DMS 273 treated with DMSO at 0.1 percent for 48 hours (cell line): ENCODE results near the gene ASB5.

Experiments
- DNase-seq: peaks from one replicate; lab custom pipeline; 2025; lab: John Stamatoyannopoulos, UW

Gene ASB5

GRCh38 chr4:176277162-176277904 is 8.3 kb upstream of the ASB5 start:
- DNase-seq, result no peak

GRCh38 chr4:176276710-176277109 is 7.7 kb upstream of the ASB5 start:
- DNase-seq, result no peak

DNA sequence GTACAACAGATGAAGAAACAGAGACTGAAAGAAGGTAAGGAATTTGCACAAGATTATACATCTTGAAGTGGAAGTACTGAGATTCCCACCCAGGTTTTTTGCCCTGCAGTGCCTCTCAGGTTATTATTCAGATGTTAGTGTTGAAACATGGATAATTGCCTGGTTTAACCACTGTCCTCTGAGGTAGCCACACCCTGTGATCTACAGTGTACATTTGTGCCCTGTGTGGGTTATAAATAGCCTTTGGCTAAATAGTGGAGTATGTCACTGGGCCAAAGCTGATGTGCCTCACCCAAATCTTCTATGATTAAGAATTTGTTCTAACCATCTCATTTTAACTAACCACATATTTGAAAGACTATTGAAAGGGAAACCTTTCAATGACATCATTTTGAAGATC is 5.4 kb upstream of the ASB5 start:
- DNase-seq, result no peak

GRCh38 chr4:176273736-176274135 is 4.7 kb upstream of the ASB5 start:
- DNase-seq, result no peak

DNA sequence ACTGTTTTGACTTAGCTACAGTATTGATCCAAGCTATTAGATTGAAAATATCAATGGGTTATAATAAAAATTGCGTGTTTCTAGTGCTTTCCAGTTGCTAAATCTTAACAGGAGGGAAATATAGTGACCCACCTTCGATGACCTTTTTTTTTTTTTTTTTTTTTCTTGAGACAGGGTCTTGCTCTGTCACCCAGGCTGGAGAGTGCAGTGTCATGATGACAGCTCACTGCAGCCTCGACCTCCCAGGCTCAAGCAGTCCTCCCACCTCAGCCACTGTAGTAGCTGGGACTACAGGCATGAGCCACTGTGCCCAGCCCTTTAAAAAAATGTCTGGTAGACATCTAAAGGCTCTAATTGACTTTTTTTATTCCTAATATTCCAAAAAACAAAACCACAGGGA is 3.8 kb upstream of the ASB5 start:
- DNase-seq, result no peak

GRCh38 chr4:176271749-176272148 is 2.7 kb upstream of the ASB5 start:
- DNase-seq, result no peak

DNA sequence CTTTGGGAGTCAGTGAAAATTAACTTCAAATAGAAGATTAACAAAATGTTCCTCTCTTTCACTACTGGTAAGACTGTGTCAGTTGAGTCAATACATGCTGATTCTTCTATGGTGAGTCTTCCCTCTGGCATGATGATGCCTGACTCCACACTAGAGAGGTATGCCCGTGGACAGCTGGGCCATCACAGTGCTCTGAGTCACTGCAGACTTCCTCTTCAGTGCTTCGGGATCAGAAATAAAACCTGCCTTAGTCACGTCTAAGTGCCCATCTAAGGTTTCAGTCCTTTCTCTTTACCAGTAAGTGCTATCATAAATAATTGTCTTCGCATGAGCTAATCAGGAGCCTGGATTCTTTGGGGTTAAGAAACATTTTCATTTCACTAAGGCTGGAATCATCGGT is 1.6 kb upstream of the ASB5 start:
- DNase-seq, result peak; percentile 24

- no peak for DNase-seq
These were observed 3.0 kb downstream of the ASB5 start for GRCh38 chr4:176266026-176266425.

DNA sequence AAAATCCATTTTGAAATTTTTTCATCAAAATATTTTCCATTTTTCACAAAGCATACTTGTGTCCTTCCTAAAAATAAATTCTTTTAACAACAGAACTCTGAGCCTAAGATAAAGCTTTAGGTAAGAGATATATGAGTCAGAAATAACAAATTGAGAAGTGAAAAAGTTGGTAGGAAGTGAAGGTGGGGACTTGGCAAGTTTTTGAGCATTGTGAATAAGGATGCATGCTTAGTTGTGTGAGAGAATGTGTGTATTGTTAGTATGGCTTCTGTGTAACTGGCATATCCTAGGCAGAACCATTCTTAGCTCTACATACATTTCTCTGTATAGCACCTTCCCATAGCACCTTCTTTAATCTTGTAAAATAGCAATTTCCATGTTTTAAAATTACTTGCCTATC is 6.8 kb downstream of the ASB5 start:
- DNase-seq, result no peak

DNA sequence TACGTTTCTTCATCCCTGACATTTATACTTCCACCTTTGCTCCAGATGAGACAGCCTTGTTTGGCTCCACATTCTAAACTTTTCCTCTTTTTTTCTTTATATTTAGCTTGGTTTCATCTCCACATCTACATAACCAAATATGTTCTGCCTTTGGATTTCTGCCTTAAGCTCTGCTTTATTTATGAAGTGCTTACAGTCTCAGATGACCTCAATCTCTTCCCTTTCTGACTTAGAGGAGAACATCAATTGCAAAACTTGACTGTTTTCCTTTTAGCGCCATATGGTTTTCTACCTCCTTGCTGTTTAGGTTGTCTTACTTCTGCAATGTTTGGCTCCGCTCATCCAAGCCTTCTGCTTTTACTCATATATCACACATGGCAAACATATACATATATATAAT is 7.5 kb downstream of the ASB5 start:
- DNase-seq, result no peak

GRCh38 chr4:176261018-176261417 is 8.0 kb downstream of the ASB5 start:
- no peak for DNase-seq

GRCh38 chr4:176259330-176260090 is 9.5 kb downstream of the ASB5 start:
- no peak for DNase-seq

DNA sequence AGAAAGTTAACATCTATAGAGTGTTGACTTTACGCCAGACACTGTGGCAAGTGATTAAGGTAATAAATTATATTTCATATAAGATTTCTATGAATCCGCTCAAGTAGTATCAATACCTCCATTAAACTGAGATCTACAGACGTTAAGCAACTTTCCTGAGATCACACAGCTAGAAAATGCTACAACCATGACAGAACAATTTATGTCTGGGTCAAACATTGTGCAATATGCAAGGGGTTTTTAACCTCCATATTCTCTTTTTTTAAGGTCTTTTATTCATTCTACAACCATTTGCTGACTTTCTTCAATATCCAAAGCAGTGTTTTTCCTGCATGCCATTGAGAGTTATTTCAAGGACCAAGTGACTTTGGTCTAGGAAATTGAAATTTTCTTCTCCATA is 10.9 kb downstream of the ASB5 start:
- no peak for DNase-seq

- no peak for DNase-seq
These were observed 12.1 kb downstream of the ASB5 start for GRCh38 chr4:176256921-176257320.

GRCh38 chr4:176242764-176243347 is 26.2 kb downstream of the ASB5 start:
- no peak for DNase-seq

DNA sequence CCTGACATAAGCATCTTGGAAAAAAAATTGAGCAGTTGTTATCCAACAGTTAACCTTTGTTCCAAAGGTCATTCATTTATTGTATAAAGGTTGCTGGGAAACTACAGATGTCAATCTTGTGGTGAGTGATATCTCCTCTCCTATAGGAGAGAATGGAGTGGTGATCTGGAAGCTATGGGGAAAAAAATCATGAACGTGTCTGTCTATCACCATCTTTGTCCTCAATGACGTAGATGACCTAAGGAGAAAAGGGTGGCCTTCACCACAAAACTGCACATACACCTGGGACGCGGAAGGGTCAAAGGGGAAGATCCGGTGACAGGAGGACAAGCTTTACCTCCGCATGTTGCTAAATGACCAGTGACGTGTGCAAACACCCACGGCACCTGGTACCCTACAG is 27.3 kb downstream of the ASB5 start:
- no peak for DNase-seq

DNA sequence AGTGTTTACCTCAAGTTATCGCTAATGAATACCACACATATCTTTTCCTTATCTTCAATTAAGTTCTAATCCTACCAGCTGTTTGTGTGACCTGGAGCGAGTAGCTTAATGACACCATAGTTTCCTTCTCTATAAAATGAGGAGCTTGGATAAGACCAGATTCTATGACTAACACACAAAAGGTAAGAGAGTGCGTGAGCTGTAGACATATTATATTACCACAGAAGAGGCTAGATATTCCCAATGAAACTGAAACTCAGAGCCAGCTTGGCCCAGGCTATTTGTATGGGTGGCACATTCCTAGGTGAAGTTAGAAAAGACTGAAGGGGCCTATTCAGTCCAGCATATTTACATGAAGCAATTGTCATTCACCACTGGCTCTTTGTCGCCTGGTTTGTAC is 30.2 kb downstream of the ASB5 start:
- DNase-seq, result peak; percentile 87

- DNase-seq, result peak; percentile 79
These were observed 30.8 kb downstream of the ASB5 start for GRCh38 chr4:176238157-176238610.

DNA sequence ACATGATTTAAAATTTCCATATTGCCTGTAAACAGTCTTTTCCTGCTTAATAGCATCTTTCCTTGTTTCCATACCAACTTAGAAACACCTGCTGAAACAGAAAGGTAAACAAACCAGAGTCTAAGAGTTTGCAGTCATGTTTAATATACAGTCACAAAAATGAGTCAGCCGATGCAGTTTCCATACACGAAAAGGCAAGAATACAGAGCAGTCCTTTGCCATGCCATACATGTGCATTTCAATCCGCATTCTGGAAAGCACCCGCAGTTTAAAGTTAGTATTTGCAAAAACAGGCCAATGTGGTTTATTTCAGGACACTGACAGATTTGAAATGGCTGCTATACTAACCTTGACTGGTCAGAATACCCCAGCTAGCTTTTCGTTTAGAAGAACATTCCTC is 32.1 kb downstream of the ASB5 start:
- no peak for DNase-seq

DNA sequence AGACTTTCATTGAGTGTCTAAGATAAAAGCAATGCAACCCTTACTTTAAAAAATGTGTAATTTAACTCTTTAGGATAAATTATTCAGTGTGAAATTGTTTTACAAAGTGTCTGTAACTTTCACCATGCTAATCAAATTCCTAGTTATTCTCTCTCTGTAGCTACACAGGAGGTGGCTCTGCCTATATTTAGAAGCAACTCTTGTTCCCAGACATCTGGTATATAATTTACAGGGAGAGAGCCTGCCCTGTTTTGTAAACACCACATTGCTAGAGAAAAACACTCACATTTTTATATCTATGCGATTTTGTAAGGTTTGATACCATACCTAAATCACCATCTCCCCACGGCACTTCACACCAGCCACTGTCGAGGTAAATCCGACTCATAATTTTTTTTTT is 38.2 kb downstream of the ASB5 start:
- peak; percentile 68 for DNase-seq

DNA sequence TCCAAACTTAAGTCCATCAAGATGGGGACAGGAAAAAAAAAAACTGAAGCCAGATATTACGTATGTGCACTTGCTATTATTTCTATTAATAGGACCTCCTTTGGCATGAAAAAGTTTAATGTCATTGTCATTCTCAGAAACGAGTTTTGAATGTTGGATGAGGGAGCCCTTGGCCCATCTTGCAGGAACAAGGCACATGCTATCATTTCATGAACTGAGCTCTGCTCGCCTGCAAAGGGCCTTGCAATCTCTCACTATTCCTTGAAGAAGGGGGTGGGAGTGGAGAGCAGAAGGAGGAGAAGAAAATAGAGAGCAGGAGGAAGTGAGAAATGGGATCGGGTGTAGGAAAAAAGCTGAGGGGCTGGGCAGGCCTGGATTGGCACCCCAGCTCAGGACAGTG is 39.4 kb downstream of the ASB5 start:
- no peak for DNase-seq

DNA sequence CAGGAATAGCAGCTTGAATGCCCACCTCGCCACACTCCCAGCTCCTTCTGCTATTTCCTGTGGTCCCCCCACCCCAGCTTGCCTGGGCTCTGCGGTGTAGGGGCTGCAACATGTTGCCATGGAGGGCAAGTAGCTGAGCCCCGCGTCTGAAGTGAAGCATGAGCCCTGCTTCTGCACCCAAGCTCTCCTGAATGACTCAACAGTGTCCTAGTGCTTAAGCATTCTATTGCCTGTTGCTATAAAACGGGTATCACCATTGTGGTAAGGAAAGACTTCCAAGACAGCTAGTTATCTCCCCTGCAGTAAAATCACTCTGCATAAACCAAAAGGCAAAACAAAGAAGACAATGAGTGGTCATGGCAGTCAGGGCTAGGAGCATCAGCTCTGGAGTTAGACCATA is 42.3 kb downstream of the ASB5 start:
- DNase-seq, result no peak

DNA sequence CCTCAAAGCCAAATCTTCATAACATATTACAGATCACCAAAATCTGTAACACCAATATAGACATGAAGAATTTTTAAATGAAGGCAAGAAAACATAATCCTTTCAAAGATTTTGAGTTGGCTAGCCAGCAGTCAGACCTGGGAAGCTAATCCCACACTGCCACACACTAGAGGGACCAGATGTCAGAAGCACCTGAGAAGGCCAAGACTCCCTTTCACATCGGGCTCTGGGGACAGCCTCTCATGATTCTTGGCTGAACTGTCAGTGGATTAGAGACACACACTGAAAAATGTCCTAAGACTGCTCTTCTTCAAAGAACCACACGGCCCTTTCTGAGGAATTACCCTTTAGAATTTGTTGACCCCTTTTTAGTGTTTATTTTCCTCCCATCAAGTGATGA is 45.5 kb downstream of the ASB5 start:
- no peak for DNase-seq
